GM12878 (cell line): ENCODE results near the gene UNC5CL. TPM values are rescaled to one million over a fixed set of nuclear protein-coding genes. Genes with fewer than 3 reads are reported as not detected.

Source experiments
- ATAC-seq: fragments of 200-7000 bp; cut with Tn5 transposase; 3 replicates; pipeline ENCODE4 v1.9.1; 2020; ENCODE audit warnings: mild to moderate bottlenecking, moderate library complexity
- BruUV-seq: library from RNA; stranded (reverse); fragments of 400-500 nt; replicated peaks from 2 replicates; lab custom pipeline; 2021; lab: Mats Ljungman, UMichigan
- CTCF ChIA-PET: fragments of 300-600 bp; sonication (Branson Sonifier 250); formaldehyde crosslinking; extraction: SDS; loops from one replicate; lab custom pipeline; 2021; ENCODE audit warnings: inconsistent platforms; lab: Yijun Ruan, JAX
- POLR2A ChIA-PET: fragments of 350-600 bp; formaldehyde crosslinking; extraction: SDS; loops from one replicate; lab custom pipeline; 2021; ENCODE audit warnings: inconsistent platforms; lab: Charles Lee
- RAD21 ChIA-PET: fragments of 300-600 bp; sonication (Branson Sonifier 250); formaldehyde crosslinking; loops from one replicate; lab custom pipeline; 2023; ENCODE audit warnings: antibody characterized with exemption; ENCODE audit not compliant: unreplicated experiment; lab: Charles Lee
- SMC1A ChIA-PET: fragments of 300-600 bp; sonication (Branson Sonifier 250); formaldehyde crosslinking; loops from one replicate; lab custom pipeline; 2023; ENCODE audit not compliant: unreplicated experiment, uncharacterized antibody; lab: Charles Lee
- DNase-seq: peaks from one replicate; pipeline ENCODE4 v3.0.0-alpha.2; 2011; ENCODE audit warnings: low read depth, low spot score
- FAIRE-seq: peaks from 3 replicates; lab custom pipeline; 2011; peaks lifted over from hg19 to GRCh38; lab: Jason Lieb, UNC
- H2AFZ ChIP-seq: 2 replicates; pipeline ENCODE4 v1.6.0; 2011; ENCODE audit warnings: low read depth, low read length, control low read depth; ENCODE audit not compliant: control insufficient read depth
- H3K27ac ChIP-seq: 2 replicates; pipeline ENCODE4 v1.5.1; 2011; ENCODE audit warnings: control low read depth; ENCODE audit not compliant: control insufficient read depth, insufficient read depth
- H3K27me3 ChIP-seq, 2 experiments: replicated peaks in 1 of 2; 2 replicates each; pipeline versions ENCODE4 v1.6.0 to v1.6.1; 2011; ENCODE audit warnings: low read length in 1 of 2; ENCODE audit not compliant: control insufficient read depth in 2 of 2, insufficient read depth in 2 of 2
- H3K36me3 ChIP-seq, 2 experiments: 2 replicates each; pipeline ENCODE4 v1.5.1; 2011; ENCODE audit warnings: low read length in 1 of 2; ENCODE audit not compliant: control insufficient read depth in 2 of 2, insufficient read depth in 2 of 2
- H3K4me1 ChIP-seq: 2 replicates; pipeline ENCODE4 v1.6.1; 2011; ENCODE audit warnings: mild to moderate bottlenecking, low read length, moderate library complexity, mixed read lengths; ENCODE audit not compliant: control insufficient read depth, insufficient read depth
- H3K4me2 ChIP-seq: 2 replicates; pipeline ENCODE4 v1.6.0; 2011; ENCODE audit warnings: control low read depth; ENCODE audit not compliant: control insufficient read depth, insufficient read depth
- H3K4me3 ChIP-seq: fragments of 200-600 bp; sonication (generic); 2 replicates; pipeline ENCODE4 v1.5.1; 2016
- H3K79me2 ChIP-seq: 2 replicates; pipeline ENCODE4 v1.6.0; 2011; ENCODE audit warnings: low read length; ENCODE audit not compliant: control insufficient read depth, insufficient read depth
- H3K9ac ChIP-seq: 2 replicates; pipeline ENCODE4 v1.8.0; 2011; ENCODE audit warnings: low read length, control low read depth, mixed read lengths; ENCODE audit not compliant: control insufficient read depth, insufficient read depth
- H3K9me3 ChIP-seq: replicated peaks from 3 replicates; pipeline ENCODE4 v1.5.1; 2011; ENCODE audit warnings: mild to moderate bottlenecking, low read length; ENCODE audit not compliant: control insufficient read depth, insufficient read depth
- H4K20me1 ChIP-seq: 2 replicates; pipeline ENCODE4 v1.6.0; 2011; ENCODE audit not compliant: control insufficient read depth, insufficient read depth
- ATF7 ChIP-seq: fragments of 450-650 bp; IDR thresholded peaks from 2 replicates; pipeline ENCODE4 v1.6.1; 2016; ENCODE audit warnings: low read depth, mild to moderate bottlenecking
- BHLHE40 ChIP-seq, 2 experiments: fragments of 450-650 bp in 1 of 2; IDR thresholded peaks; 2 replicates each; pipeline ENCODE4 v1.6.1; 2011 to 2017; ENCODE audit warnings: low read depth in 2 of 2, borderline replicate concordance in 1 of 2, improper control_type of control experiment in 1 of 2, low read length in 1 of 2, mild to moderate bottlenecking in 1 of 2
- CHD1 ChIP-seq: IDR thresholded peaks from 2 replicates; pipeline ENCODE4 v1.6.1; 2012; ENCODE audit warnings: low read depth, low read length, improper control_type of control experiment
- E4F1 ChIP-seq: fragments of 450-650 bp; IDR thresholded peaks from 2 replicates; pipeline ENCODE4 v1.6.1; 2018; ENCODE audit warnings: borderline replicate concordance, mild to moderate bottlenecking; ENCODE audit not compliant: partially characterized antibody
- ESRRA ChIP-seq: IDR thresholded peaks from 2 replicates; pipeline ENCODE4 v1.6.1; 2012; ENCODE audit warnings: mild to moderate bottlenecking, low read length, improper control_type of control experiment
- MTA3 ChIP-seq: IDR thresholded peaks from 2 replicates; pipeline ENCODE4 v1.6.1; 2012; ENCODE audit warnings: low read length, inconsistent platforms, borderline replicate concordance
- NR2C1 ChIP-seq: fragments of 450-650 bp; IDR thresholded peaks from 2 replicates; pipeline ENCODE4 v1.6.1; 2017; ENCODE audit warnings: antibody characterized with exemption, mild to moderate bottlenecking, moderate library complexity
- SP1 ChIP-seq: IDR thresholded peaks from one replicate; pipeline ENCODE4 v1.6.1; 2011; ENCODE audit warnings: low read depth, low read length
- STAT3 ChIP-seq: IDR thresholded peaks from 2 replicates; pipeline ENCODE4 v1.6.1; 2011; ENCODE audit warnings: low read depth, low read length, improper control_type of control experiment
- ZNF384 ChIP-seq: IDR thresholded peaks from 2 replicates; pipeline ENCODE4 v1.6.1; 2012; ENCODE audit warnings: low read depth, mild to moderate bottlenecking, low read length, improper control_type of control experiment, borderline replicate concordance
- WGBS: methylation state at CpG from one replicate; pipeline ENCODE4 v1.1.6; 2016; ENCODE audit warnings: low lambda C conversion rate; ENCODE audit not compliant: insufficient replicate concordance, insufficient coverage; ENCODE audit errors: missing lambda C conversion rate; 5-methylcytosine and 5-hydroxymethylcytosine counted together
- in situ Hi-C: fragments of 300-500 bp; cut with MboI; formaldehyde crosslinking; loops from 9 replicates; pipeline ENCODE4 v1.14.3; 2018; ENCODE audit warnings: mixed read lengths
- intact Hi-C: fragments of 100-400 bp; cut with micrococcal nuclease; formaldehyde crosslinking; loops from one replicate; pipeline ENCODE4 v1.14.2; 2022; ENCODE audit not compliant: unreplicated experiment
- polyA plus RNA-seq, 11 experiments: library from polyadenylated mRNA; depleted of rRNA in 4 of 11; unstranded in 6 of 11; stranded (reverse) in 5 of 11; fragments of >200 nt; fragmentation: Nextera tagmentation in 4 of 11; fragmentation: Illumina TruSeq in 1 of 11; extraction: Ambion mirVana in 4 of 11; extraction: Trizol in 1 of 11; gene quantifications; 1 replicate in 1 of 11; 2 replicates in 10 of 11; pipeline versions ENCODE4 v1.2.1 to v1.2.3, GENCODE V29; 2011 to 2016; ENCODE audit warnings: inconsistent platforms in 2 of 11, missing spikeins in 2 of 11, low read depth in 1 of 11
- total RNA-seq, 4 experiments: library from RNA; depleted of rRNA in 3 of 4; stranded (reverse); fragments of >200 nt in 3 of 4; fragmentation: Illumina TruSeq in 1 of 4; extraction: Trizol in 1 of 4; gene quantifications; 2 replicates each; pipeline versions ENCODE4 v1.2.1 to v1.2.3, GENCODE V29; 2013 to 2021
- TF ChIP-seq, protein P1 (sequence below): fragments of 450-650 bp; IDR thresholded peaks from 2 replicates; pipeline ENCODE4 v1.6.1; 2017; ENCODE audit warnings: borderline replicate concordance
- TF ChIP-seq, protein P2 (sequence below): IDR thresholded peaks from 2 replicates; pipeline ENCODE4 v1.6.1; 2011; ENCODE audit warnings: borderline replicate concordance, low read depth, mild to moderate bottlenecking, moderate library complexity, mixed read lengths, low read length; ENCODE audit not compliant: insufficient read depth; ENCODE audit errors: extremely low read length
- TF ChIP-seq, protein P3 (sequence below): fragments of 450-650 bp; IDR thresholded peaks from 2 replicates; pipeline ENCODE4 v1.6.1; 2017; ENCODE audit warnings: mild to moderate bottlenecking, moderate library complexity
- TF ChIP-seq, protein P4 (sequence below): IDR thresholded peaks from 2 replicates; pipeline ENCODE4 v1.6.1; 2012; ENCODE audit warnings: low read depth, low read length, improper control_type of control experiment

The UNC5CL gene
- total and polyA plus RNA-seq, 10 of the 15 experiments (the other 5 are each of a cell fraction or from before 2014, with no cell fraction given) = 0.11 to 1.2 (median 0.46) TPM; not detected in 1

- DNase-seq = no peak
- ChIA-PET RAD21 (no interaction called here), SMC1A (interaction anchor here (1.9 kb wide), 1 partner anchor 10 kb away, joined by 5 read pairs; no protein-coding TSS in a partner anchor), CTCF (interaction anchor here (1.2 to 2.9 kb wide), 2 partner anchors 16 to 20 kb away, joined by 3 to 7 read pairs; no protein-coding TSS in a partner anchor), POLR2A (no interaction called here)
- no peak overlapping the region for H3K4me2 ChIP-seq
- no peak overlapping the region for H3K9ac ChIP-seq
- no peaks in the 10 kb centered on the region for H3K79me2 ChIP-seq
- 0 out of 4 replicates have a peak, but pooled peaks cover 0 to 2% of the 10 kb centered on the region in 2 experiments for H3K27me3 ChIP-seq
- 0% methylated on average over 1 of the region's 1 CpG for WGBS
- no peaks in the 10 kb centered on the region for H4K20me1 ChIP-seq
- in situ Hi-C loops (loop anchor here (10.0 kb wide), 1 partner anchor 305 kb away; no protein-coding TSS in a partner anchor), intact Hi-C loops (loop anchor here (5.0 kb wide), 1 partner anchor 308 kb away; no protein-coding TSS in a partner anchor)
- no peak overlapping the region for H3K4me3 ChIP-seq
- BruUV-seq = no TSS peak
- no peak for ATAC-seq
- H3K9me3 ChIP-seq = no peaks in the 10 kb centered on the region
- FAIRE-seq = no peak
- H3K4me1 ChIP-seq = no peaks in the 10 kb centered on the region
- no peak overlapping the region for H3K27ac ChIP-seq
- no peak overlapping the region for H2AFZ ChIP-seq
- no peaks in the 10 kb centered on the region for H3K36me3 ChIP-seq
- TF ChIP-seq E4F1 (no peak), ESRRA (no peak), ZNF384 (no peak), BHLHE40 (IDR thresholded peaks at IDR 0.05; ENCODE audit: borderline replicate concordance in 1 of 2, low read depth in 2 of 2, low read length in 1 of 2) (no peak), MTA3 (no peak), SP1 (no peak), ATF7 (no peak), STAT3 (no peak), CHD1 (no peak), NR2C1 (no peak)
- TF ChIP-seq, protein P1, sequence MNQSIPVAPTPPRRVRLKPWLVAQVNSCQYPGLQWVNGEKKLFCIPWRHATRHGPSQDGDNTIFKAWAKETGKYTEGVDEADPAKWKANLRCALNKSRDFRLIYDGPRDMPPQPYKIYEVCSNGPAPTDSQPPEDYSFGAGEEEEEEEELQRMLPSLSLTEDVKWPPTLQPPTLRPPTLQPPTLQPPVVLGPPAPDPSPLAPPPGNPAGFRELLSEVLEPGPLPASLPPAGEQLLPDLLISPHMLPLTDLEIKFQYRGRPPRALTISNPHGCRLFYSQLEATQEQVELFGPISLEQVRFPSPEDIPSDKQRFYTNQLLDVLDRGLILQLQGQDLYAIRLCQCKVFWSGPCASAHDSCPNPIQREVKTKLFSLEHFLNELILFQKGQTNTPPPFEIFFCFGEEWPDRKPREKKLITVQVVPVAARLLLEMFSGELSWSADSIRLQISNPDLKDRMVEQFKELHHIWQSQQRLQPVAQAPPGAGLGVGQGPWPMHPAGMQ = no peak
- TF ChIP-seq, protein P2, sequence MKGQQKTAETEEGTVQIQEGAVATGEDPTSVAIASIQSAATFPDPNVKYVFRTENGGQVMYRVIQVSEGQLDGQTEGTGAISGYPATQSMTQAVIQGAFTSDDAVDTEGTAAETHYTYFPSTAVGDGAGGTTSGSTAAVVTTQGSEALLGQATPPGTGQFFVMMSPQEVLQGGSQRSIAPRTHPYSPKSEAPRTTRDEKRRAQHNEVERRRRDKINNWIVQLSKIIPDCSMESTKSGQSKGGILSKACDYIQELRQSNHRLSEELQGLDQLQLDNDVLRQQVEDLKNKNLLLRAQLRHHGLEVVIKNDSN = no peak
- TF ChIP-seq, protein P3, sequence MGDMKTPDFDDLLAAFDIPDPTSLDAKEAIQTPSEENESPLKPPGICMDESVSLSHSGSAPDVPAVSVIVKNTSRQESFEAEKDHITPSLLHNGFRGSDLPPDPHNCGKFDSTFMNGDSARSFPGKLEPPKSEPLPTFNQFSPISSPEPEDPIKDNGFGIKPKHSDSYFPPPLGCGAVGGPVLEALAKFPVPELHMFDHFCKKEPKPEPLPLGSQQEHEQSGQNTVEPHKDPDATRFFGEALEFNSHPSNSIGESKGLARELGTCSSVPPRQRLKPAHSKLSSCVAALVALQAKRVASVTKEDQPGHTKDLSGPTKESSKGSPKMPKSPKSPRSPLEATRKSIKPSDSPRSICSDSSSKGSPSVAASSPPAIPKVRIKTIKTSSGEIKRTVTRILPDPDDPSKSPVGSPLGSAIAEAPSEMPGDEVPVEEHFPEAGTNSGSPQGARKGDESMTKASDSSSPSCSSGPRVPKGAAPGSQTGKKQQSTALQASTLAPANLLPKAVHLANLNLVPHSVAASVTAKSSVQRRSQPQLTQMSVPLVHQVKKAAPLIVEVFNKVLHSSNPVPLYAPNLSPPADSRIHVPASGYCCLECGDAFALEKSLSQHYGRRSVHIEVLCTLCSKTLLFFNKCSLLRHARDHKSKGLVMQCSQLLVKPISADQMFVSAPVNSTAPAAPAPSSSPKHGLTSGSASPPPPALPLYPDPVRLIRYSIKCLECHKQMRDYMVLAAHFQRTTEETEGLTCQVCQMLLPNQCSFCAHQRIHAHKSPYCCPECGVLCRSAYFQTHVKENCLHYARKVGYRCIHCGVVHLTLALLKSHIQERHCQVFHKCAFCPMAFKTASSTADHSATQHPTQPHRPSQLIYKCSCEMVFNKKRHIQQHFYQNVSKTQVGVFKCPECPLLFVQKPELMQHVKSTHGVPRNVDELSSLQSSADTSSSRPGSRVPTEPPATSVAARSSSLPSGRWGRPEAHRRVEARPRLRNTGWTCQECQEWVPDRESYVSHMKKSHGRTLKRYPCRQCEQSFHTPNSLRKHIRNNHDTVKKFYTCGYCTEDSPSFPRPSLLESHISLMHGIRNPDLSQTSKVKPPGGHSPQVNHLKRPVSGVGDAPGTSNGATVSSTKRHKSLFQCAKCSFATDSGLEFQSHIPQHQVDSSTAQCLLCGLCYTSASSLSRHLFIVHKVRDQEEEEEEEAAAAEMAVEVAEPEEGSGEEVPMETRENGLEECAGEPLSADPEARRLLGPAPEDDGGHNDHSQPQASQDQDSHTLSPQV = no peak
- TF ChIP-seq, protein P4, sequence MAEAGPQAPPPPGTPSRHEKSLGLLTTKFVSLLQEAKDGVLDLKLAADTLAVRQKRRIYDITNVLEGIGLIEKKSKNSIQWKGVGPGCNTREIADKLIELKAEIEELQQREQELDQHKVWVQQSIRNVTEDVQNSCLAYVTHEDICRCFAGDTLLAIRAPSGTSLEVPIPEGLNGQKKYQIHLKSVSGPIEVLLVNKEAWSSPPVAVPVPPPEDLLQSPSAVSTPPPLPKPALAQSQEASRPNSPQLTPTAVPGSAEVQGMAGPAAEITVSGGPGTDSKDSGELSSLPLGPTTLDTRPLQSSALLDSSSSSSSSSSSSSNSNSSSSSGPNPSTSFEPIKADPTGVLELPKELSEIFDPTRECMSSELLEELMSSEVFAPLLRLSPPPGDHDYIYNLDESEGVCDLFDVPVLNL = no peak
Measured at GRCh38 chr6:41009669-41010068, 29.4 kb downstream of the UNC5CL start.
